Mesenchymal stem cell (in vitro differentiated cells and primary cell): ENCODE data around the gene SLU7.

Experiments used
- DNase-seq: peaks from one replicate; pipeline ENCODE4 v3.0.0-alpha.2; 2013
- H2AFZ ChIP-seq: one replicate; pipeline ENCODE4 v1.6.1; 2013; ENCODE audit warnings: low read depth, mild to moderate bottlenecking, control low read depth, inconsistent platforms, low read length, moderate library complexity
- H2AK5ac ChIP-seq: 2 replicates; pipeline ENCODE4 v1.6.1; 2013; ENCODE audit warnings: low read length, moderate library complexity, mild to moderate bottlenecking, inconsistent platforms; ENCODE audit not compliant: severe bottlenecking
- H2BK120ac ChIP-seq: one replicate; pipeline ENCODE4 v1.6.1; 2013; ENCODE audit warnings: low read depth, mild to moderate bottlenecking, inconsistent platforms, low read length, moderate library complexity
- H2BK12ac ChIP-seq, 2 experiments: one replicate each; pipeline ENCODE4 v1.6.1; 2013; ENCODE audit warnings: inconsistent platforms in 2 of 2, low read length in 2 of 2, mild to moderate bottlenecking in 2 of 2, moderate library complexity in 2 of 2, control low read depth in 1 of 2
- H2BK15ac ChIP-seq: one replicate; pipeline ENCODE4 v1.6.1; 2013; ENCODE audit warnings: mild to moderate bottlenecking, low read depth, inconsistent platforms; ENCODE audit not compliant: poor library complexity, severe bottlenecking
- H2BK5ac ChIP-seq: 2 replicates; pipeline ENCODE4 v1.6.1; 2013; ENCODE audit warnings: low read depth, mild to moderate bottlenecking, low read length, control low read depth, inconsistent platforms; ENCODE audit not compliant: poor library complexity, severe bottlenecking
- H3K14ac ChIP-seq, 2 experiments: one replicate each; pipeline ENCODE4 v1.6.1; 2013; ENCODE audit warnings: inconsistent platforms in 2 of 2, low read length in 2 of 2, control low read depth in 1 of 2, mild to moderate bottlenecking in 1 of 2, moderate library complexity in 1 of 2
- H3K18ac ChIP-seq, 2 experiments: one replicate each; pipeline ENCODE4 v1.6.1; 2013; ENCODE audit warnings: inconsistent platforms in 2 of 2, low read length in 2 of 2, control low read depth in 1 of 2, low read depth in 1 of 2, mild to moderate bottlenecking in 1 of 2
- H3K23ac ChIP-seq, 2 experiments: one replicate each; pipeline ENCODE4 v1.6.1; 2013; ENCODE audit warnings: inconsistent platforms in 2 of 2, low read length in 2 of 2, mild to moderate bottlenecking in 2 of 2, moderate library complexity in 2 of 2, control low read depth in 1 of 2
- H3K27ac ChIP-seq: 2 replicates; pipeline ENCODE4 v1.5.1; 2013; ENCODE audit warnings: mild to moderate bottlenecking, moderate library complexity, low read length, control low read depth, inconsistent platforms; ENCODE audit not compliant: poor library complexity, severe bottlenecking
- H3K27me3 ChIP-seq, 2 experiments: 2 replicates each; pipeline versions ENCODE4 v1.6.1 to v1.7.0; 2013; ENCODE audit warnings: low read length in 2 of 2, mild to moderate bottlenecking in 2 of 2, moderate library complexity in 2 of 2, control low read depth in 1 of 2, inconsistent platforms in 1 of 2; ENCODE audit not compliant: control insufficient read depth in 1 of 2, insufficient read depth in 1 of 2
- H3K36me3 ChIP-seq, 2 experiments: 2 replicates each; pipeline versions ENCODE4 v1.6.1 to v1.7.0; 2013; ENCODE audit warnings: low read length in 2 of 2, control low read depth in 1 of 2, inconsistent platforms in 1 of 2, low read depth in 1 of 2, mild to moderate bottlenecking in 1 of 2; ENCODE audit not compliant: insufficient read depth in 2 of 2, control insufficient read depth in 1 of 2
- H3K4ac ChIP-seq, 2 experiments: one replicate each; pipeline ENCODE4 v1.6.1; 2013; ENCODE audit warnings: inconsistent platforms in 2 of 2, low read length in 2 of 2, mild to moderate bottlenecking in 2 of 2, moderate library complexity in 2 of 2, control low read depth in 1 of 2, low read depth in 1 of 2
- H3K4me1 ChIP-seq: 2 replicates; pipeline ENCODE4 v1.6.1; 2013; ENCODE audit warnings: low read depth, low read length, control low read depth; ENCODE audit not compliant: control insufficient read depth, insufficient read depth
- H3K4me2 ChIP-seq: 2 replicates; pipeline ENCODE4 v1.6.1; 2013; ENCODE audit warnings: low read length, mild to moderate bottlenecking, inconsistent platforms; ENCODE audit not compliant: poor library complexity, severe bottlenecking
- H3K4me3 ChIP-seq, 2 experiments: 2 replicates each; pipeline versions ENCODE4 v1.5.1 to v1.7.0; 2013; ENCODE audit warnings: low read length in 2 of 2, mild to moderate bottlenecking in 2 of 2, control low read depth in 1 of 2, low read depth in 1 of 2; ENCODE audit not compliant: insufficient read depth in 1 of 2
- H3K79me1 ChIP-seq: replicated peaks from 2 replicates; pipeline ENCODE4 v1.6.1; 2013; ENCODE audit warnings: mild to moderate bottlenecking, control low read depth, low read length, inconsistent platforms; ENCODE audit not compliant: poor library complexity, severe bottlenecking
- H3K9ac ChIP-seq: 2 replicates; pipeline ENCODE4 v1.7.0; 2013; ENCODE audit warnings: mild to moderate bottlenecking, low read length, moderate library complexity
- H3K9me3 ChIP-seq: 2 replicates; pipeline ENCODE4 v1.7.0; 2013; ENCODE audit warnings: mild to moderate bottlenecking, low read length; ENCODE audit not compliant: control insufficient read depth
- H4K8ac ChIP-seq: one replicate; pipeline ENCODE4 v1.6.1; 2013; ENCODE audit warnings: inconsistent platforms, mild to moderate bottlenecking, low read length, moderate library complexity
- H4K91ac ChIP-seq: one replicate; pipeline ENCODE4 v1.6.1; 2013; ENCODE audit warnings: mild to moderate bottlenecking, low read length, inconsistent platforms
- WGBS: methylation state at CpG from one replicate; pipeline ENCODE4 v1.1.7; 2013; ENCODE audit warnings: mixed read lengths; 5-methylcytosine and 5-hydroxymethylcytosine counted together

SLU7 gene

DNA sequence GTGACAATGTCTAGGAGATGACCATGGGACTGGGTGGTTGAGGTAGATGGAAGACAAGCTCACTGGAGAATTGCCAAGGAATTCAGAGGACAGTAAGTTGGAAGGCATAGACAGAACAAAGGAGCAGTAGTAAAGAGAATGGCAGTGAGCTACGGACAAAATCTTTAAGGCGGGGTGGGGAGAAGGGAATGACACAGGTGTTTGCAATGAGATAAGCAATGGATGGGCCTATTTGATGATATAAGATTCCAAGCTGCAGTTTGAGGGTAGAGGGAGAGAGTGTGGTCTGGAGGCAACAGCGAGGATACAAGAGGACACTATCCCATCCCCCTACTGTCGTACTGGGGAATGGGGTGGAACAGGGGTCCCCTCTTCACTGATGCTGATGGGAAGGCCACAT is 17.1 kb upstream of the SLU7 start:
- no peaks in the 10 kb centered on the region for H3K36me3 ChIP-seq
- H3K18ac ChIP-seq = no peak overlapping the region
- H3K4me3 ChIP-seq = no peak overlapping the region
- peak overlapping the region; percentile 57 for H2AK5ac ChIP-seq
- H2BK15ac ChIP-seq = no peak overlapping the region
- H3K9me3 ChIP-seq = no peaks in the 10 kb centered on the region
- H3K4me1 ChIP-seq = peaks cover 14% of the 10 kb centered on the region
- H4K91ac ChIP-seq = no peak overlapping the region
- 88% methylated on average over 2 of the region's 4 CpGs for WGBS
- no peak for DNase-seq
- H3K27me3 ChIP-seq = peaks cover 0 to 14% of the 10 kb centered on the region in 2 experiments
- H2BK5ac ChIP-seq = no peak overlapping the region
- H3K27ac ChIP-seq = no peak overlapping the region
- no peak overlapping the region for H3K9ac ChIP-seq
- H3K4ac ChIP-seq = no peak overlapping the region
- no peaks in the 10 kb centered on the region for H3K79me1 ChIP-seq
- no peak overlapping the region for H2AFZ ChIP-seq
- H2BK120ac ChIP-seq = no peak overlapping the region
- H3K23ac ChIP-seq = no peak overlapping the region
- H2BK12ac ChIP-seq = no peak overlapping the region
- no peak overlapping the region for H3K4me2 ChIP-seq
- H3K14ac ChIP-seq = no peak overlapping the region
- no peak overlapping the region for H4K8ac ChIP-seq

DNA sequence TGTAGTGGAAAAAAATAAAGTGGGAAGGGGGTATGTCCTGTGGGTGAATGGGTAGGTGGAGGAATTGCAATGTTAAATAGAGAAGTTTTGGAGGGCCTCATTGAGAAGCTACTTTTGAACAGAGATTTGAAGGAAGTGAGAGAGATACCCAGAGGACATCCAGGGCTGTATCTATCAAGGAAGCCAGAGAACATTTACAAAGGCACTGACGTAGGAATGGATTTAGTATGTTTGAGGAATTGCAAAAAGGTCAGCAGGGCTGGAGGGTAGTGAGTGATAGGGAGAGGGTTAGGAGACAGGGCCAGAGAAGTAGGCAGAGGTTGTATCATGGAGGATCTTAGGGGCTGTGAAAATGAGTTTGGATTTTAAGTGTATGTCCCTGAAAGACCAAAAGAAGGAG is 16.7 kb upstream of the SLU7 start:
- Histone ChIP-seq H3K23ac (no peak overlapping the region), H2BK15ac (no peak overlapping the region), H3K4me1 (peaks cover 14% of the 10 kb centered on the region), H3K36me3 (no peaks in the 10 kb centered on the region), H2BK5ac (no peak overlapping the region), H3K18ac (no peak overlapping the region), H3K27ac (no peak overlapping the region), H3K4me3 (no peak overlapping the region), H2AK5ac (no peak overlapping the region), H2BK120ac (no peak overlapping the region), H4K91ac (no peak overlapping the region), H3K4me2 (no peak overlapping the region), H3K14ac (no peak overlapping the region), H3K4ac (no peak overlapping the region), H3K9me3 (no peaks in the 10 kb centered on the region), H2BK12ac (no peak overlapping the region), H4K8ac (no peak overlapping the region), H3K79me1 (no peaks in the 10 kb centered on the region), H2AFZ (no peak overlapping the region), H3K9ac (no peak overlapping the region), H3K27me3 (peaks cover 0 to 14% of the 10 kb centered on the region in 2 experiments)
- WGBS = 87% methylated on average over 1 of the region's 1 CpG
- DNase-seq = no peak

DNA sequence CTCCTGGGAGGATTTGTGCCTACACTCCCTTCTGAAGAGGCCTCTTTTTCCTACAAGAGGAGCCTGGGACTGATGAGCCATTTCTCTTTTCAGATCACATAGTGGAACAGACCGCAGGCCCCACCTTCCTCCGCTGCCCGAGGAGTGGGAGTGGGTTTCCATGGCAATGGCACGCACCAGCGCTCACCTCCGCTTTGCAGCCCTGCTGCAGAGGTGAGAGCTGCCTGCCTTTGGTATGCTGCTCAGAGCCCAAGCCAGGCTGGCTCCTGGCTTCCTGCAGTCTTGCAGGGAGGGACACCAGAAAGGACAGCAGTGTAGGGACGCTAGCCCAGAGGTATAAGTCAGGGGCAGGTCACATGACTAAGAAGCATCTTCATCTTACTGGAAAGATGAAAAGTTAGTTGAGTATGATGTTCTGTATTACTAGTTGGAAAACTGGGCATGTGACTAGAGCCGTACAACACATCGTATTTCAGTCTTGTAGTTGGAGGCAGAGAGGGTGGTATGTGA is 15.2 kb upstream of the SLU7 start:
- Histone ChIP-seq H4K8ac (no peak overlapping the region), H3K9me3 (no peaks in the 10 kb centered on the region), H3K4me1 (peaks cover 14% of the 10 kb centered on the region), H3K14ac (no peak overlapping the region), H3K79me1 (no peaks in the 10 kb centered on the region), H3K27me3 (peaks cover 0 to 14% of the 10 kb centered on the region in 2 experiments), H3K18ac (no peak overlapping the region), H3K9ac (no peak overlapping the region), H3K36me3 (peaks cover 0 to 7% of the 10 kb centered on the region in 2 experiments), H2BK15ac (no peak overlapping the region), H3K4me2 (peak overlapping the region; percentile 12), H3K27ac (peak overlapping the region; percentile 65), H2AFZ (no peak overlapping the region), H3K23ac (no peak overlapping the region), H3K4ac (no peak overlapping the region), H4K91ac (no peak overlapping the region), H2BK120ac (no peak overlapping the region), H2BK12ac (no peak overlapping the region), H2BK5ac (no peak overlapping the region), H3K4me3 (no peak overlapping the region), H2AK5ac (no peak overlapping the region)
- DNase-seq = no peak
- WGBS = 64% methylated on average over 9 of the region's 9 CpGs

DNA sequence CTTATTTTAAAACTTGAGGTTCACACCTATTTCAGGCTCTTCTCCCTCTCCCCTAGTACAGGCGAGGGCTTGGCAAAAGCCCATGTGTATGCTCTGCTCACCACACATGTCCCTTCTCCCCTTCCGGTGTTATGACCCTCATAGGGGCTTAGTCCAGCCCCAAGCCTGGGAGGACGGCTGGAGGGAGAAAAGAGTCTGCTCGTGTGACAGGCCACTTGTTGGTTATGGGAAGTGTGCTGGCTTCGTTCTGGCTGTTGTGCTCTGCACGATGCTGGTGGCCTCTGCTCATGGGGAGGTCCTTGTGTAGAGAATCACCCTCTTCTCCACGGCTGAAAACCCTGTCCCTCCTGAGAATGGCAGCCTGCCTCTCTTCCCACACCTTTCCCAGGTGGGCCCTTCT is 13.9 kb upstream of the SLU7 start:
- no peak for DNase-seq
- H2BK12ac ChIP-seq = no peak overlapping the region
- no peak overlapping the region for H2BK5ac ChIP-seq
- H3K18ac ChIP-seq = no peak overlapping the region
- no peak overlapping the region for H3K4ac ChIP-seq
- 88% methylated on average over 6 of the region's 7 CpGs for WGBS
- no peak overlapping the region for H2BK120ac ChIP-seq
- H2AFZ ChIP-seq = no peak overlapping the region
- no peak overlapping the region for H3K4me2 ChIP-seq
- no peak overlapping the region for H3K27ac ChIP-seq
- peaks cover 0 to 20% of the 10 kb centered on the region in 2 experiments for H3K36me3 ChIP-seq
- no peak overlapping the region for H2BK15ac ChIP-seq
- H2AK5ac ChIP-seq = peak overlapping the region; percentile 40
- no peaks in the 10 kb centered on the region for H3K9me3 ChIP-seq
- no peak overlapping the region for H3K23ac ChIP-seq
- H3K4me1 ChIP-seq = peaks cover 10% of the 10 kb centered on the region
- no peak overlapping the region for H4K91ac ChIP-seq
- H3K27me3 ChIP-seq = peaks cover 0 to 14% of the 10 kb centered on the region in 2 experiments
- H3K14ac ChIP-seq = no peak overlapping the region
- no peak overlapping the region for H4K8ac ChIP-seq
- no peaks in the 10 kb centered on the region for H3K79me1 ChIP-seq
- no peak overlapping the region for H3K4me3 ChIP-seq
- no peak overlapping the region for H3K9ac ChIP-seq
